Thymus (tissue), 11 donors: ENCODE data around the gene S100A6. TPM values are rescaled to one million over a fixed set of nuclear protein-coding genes. Genes with fewer than 3 reads are reported as not detected.

ENCODE experiments used
- DNase-seq, 9 donors: peaks; one replicate each; pipeline ENCODE4 v3.0.0-alpha.2; 2013; ENCODE audit warnings: low spot score in 9 of 9, low read depth in 6 of 9, missing footprints in 1 of 9
- H3K27ac ChIP-seq, 2 donors: one replicate each; pipeline ENCODE4 v1.5.1; 2013; ENCODE audit warnings: control low read depth in 1 of 2, low read depth in 1 of 2, low read length in 1 of 2, mild to moderate bottlenecking in 1 of 2, moderate library complexity in 1 of 2
- H3K27me3 ChIP-seq, 2 donors: one replicate each; pipeline ENCODE4 v1.5.1; 2013; ENCODE audit warnings: low read length in 1 of 2; ENCODE audit not compliant: control insufficient read depth in 2 of 2, insufficient read depth in 1 of 2
- H3K36me3 ChIP-seq, 2 donors: one replicate each; pipeline ENCODE4 v1.5.1; 2013; ENCODE audit warnings: low read length in 1 of 2, mild to moderate bottlenecking in 1 of 2, moderate library complexity in 1 of 2; ENCODE audit not compliant: control insufficient read depth in 2 of 2, insufficient read depth in 2 of 2
- H3K4me1 ChIP-seq, 2 donors: one replicate each; pipeline ENCODE4 v1.5.1; 2013; ENCODE audit warnings: low read length in 2 of 2; ENCODE audit not compliant: control insufficient read depth in 2 of 2, insufficient read depth in 2 of 2
- H3K4me3 ChIP-seq, 2 donors: one replicate each; pipeline ENCODE4 v1.5.1; 2013; ENCODE audit warnings: low read length in 2 of 2, control low read depth in 1 of 2, mild to moderate bottlenecking in 1 of 2
- H3K9me3 ChIP-seq, 2 donors: one replicate each; pipeline ENCODE4 v1.5.1; 2013; ENCODE audit warnings: low read length in 1 of 2, mild to moderate bottlenecking in 1 of 2; ENCODE audit not compliant: control insufficient read depth in 2 of 2, insufficient read depth in 1 of 2
- WGBS: extraction: QIAGEN DNeasy Blood & Tissue Kit; methylation state at CpG from one replicate; pipeline ENCODE4 v1.1.7; 2013; 5-methylcytosine and 5-hydroxymethylcytosine counted together
- polyA plus RNA-seq: library from polyadenylated mRNA; stranded (reverse); fragments of 200-250 nt; gene quantifications from one replicate; pipeline ENCODE4 v1.2.3, GENCODE V29; 2013
- total RNA-seq: library from RNA; stranded (reverse); fragments of 120-200 nt; gene quantifications from one replicate; pipeline ENCODE4 v1.2.4, GENCODE V29; 2013
- donor health status: healthy.

The S100A6 gene
- total and polyA plus RNA-seq, 2 donors: 131 to 654 TPM

GRCh38 chr1:153542956-153543711 is 7.3 kb upstream of the S100A6 start:
- no peaks in the 10 kb centered on the region for H3K9me3 ChIP-seq
- peaks cover 58 to 93% of the 10 kb centered on the region in 2 donors for H3K4me1 ChIP-seq
- peak overlapping the region in 1 of 2 donors; percentile 99 for H3K27ac ChIP-seq
- H3K4me3 ChIP-seq: no peak overlapping the region
- no peak for DNase-seq
- 78% methylated on average over 13 of the region's 13 CpGs for WGBS
- no peaks in the 10 kb centered on the region for H3K36me3 ChIP-seq
- no peaks in the 10 kb centered on the region for H3K27me3 ChIP-seq

GRCh38 chr1:153541641-153542590 is 6.1 kb upstream of the S100A6 start:
- H3K36me3 ChIP-seq: no peaks in the 10 kb centered on the region
- H3K9me3 ChIP-seq: peaks cover 0 to 4% of the 10 kb centered on the region in 2 donors
- H3K27me3 ChIP-seq: no peaks in the 10 kb centered on the region
- no peak overlapping the region for H3K4me3 ChIP-seq
- 86% methylated on average over 13 of the region's 13 CpGs for WGBS
- H3K27ac ChIP-seq: peak overlapping the region; percentile 9 to 87
- DNase-seq: no peak
- H3K4me1 ChIP-seq: peaks cover 59 to 84% of the 10 kb centered on the region in 2 donors

- H3K27me3 ChIP-seq: no peaks in the 10 kb centered on the region
- H3K4me1 ChIP-seq: peaks cover 55 to 81% of the 10 kb centered on the region in 2 donors
- peak in 4 of 9 donors; percentile 54 to 84 (median 64) for DNase-seq
- peaks cover 0 to 5% of the 10 kb centered on the region in 2 donors for H3K9me3 ChIP-seq
- no peaks in the 10 kb centered on the region for H3K36me3 ChIP-seq
- no peak within 1 kb of the TSS for H3K4me3 ChIP-seq
- 58% methylated on average over 11 of the region's 11 CpGs for WGBS
- peak within 1 kb of the TSS; percentile 82 to 87 for H3K27ac ChIP-seq
These were observed 4.9 kb upstream of the S100A6 start, which contains the start of gene S100A5 for GRCh38 chr1:153540394-153541361. Gene S100A5, minus strand, starts transcription at chr1:153540934. Its CDS starts 743 bp downstream, at chr1:153540191.

GRCh38 chr1:153539395-153540093 is 3.8 kb upstream of the S100A6 start:
- Histone ChIP-seq H3K27ac (peak overlapping the region; percentile 52 to 87), H3K4me1 (peaks cover 54 to 81% of the 10 kb centered on the region in 2 donors), H3K9me3 (peaks cover 0 to 5% of the 10 kb centered on the region in 2 donors), H3K36me3 (no peaks in the 10 kb centered on the region), H3K27me3 (no peaks in the 10 kb centered on the region), H3K4me3 (no peak overlapping the region)
- 90% methylated on average over 4 of the region's 4 CpGs for WGBS
- no peak for DNase-seq

GRCh38 chr1:153538315-153538821 is 2.6 kb upstream of the S100A6 start:
- Histone ChIP-seq H3K36me3 (peaks cover 0 to 3% of the 10 kb centered on the region in 2 donors), H3K27ac (no peak overlapping the region), H3K4me1 (peaks cover 43 to 81% of the 10 kb centered on the region in 2 donors), H3K9me3 (peaks cover 0 to 5% of the 10 kb centered on the region in 2 donors), H3K27me3 (no peaks in the 10 kb centered on the region), H3K4me3 (no peak overlapping the region)
- no peak for DNase-seq
- WGBS: 96% methylated on average over 6 of the region's 6 CpGs

- H3K36me3 ChIP-seq: peaks cover 0 to 3% of the 10 kb centered on the region in 2 donors
- no peak overlapping the region for H3K27ac ChIP-seq
- over 99% methylated on average over 6 of the region's 6 CpGs for WGBS
- H3K4me1 ChIP-seq: peaks cover 42 to 81% of the 10 kb centered on the region in 2 donors
- H3K4me3 ChIP-seq: no peak overlapping the region
- no peak for DNase-seq
- H3K9me3 ChIP-seq: peaks cover 0 to 5% of the 10 kb centered on the region in 2 donors
- H3K27me3 ChIP-seq: no peaks in the 10 kb centered on the region
These were observed 1.6 kb upstream of the S100A6 start for GRCh38 chr1:153537376-153537730.

- WGBS: 93% methylated on average over 9 of the region's 9 CpGs
- Histone ChIP-seq H3K4me1 (peaks cover 45 to 81% of the 10 kb centered on the region in 2 donors), H3K9me3 (peaks cover 0 to 5% of the 10 kb centered on the region in 2 donors), H3K27me3 (no peaks in the 10 kb centered on the region), H3K27ac (peak overlapping the region; percentile 57 to 93), H3K36me3 (peaks cover 0 to 3% of the 10 kb centered on the region in 2 donors), H3K4me3 (peak overlapping the region; percentile 67 to 73)
- no peak for DNase-seq
These were observed 1.0 kb upstream of the S100A6 start for GRCh38 chr1:153536671-153537375.
